B cell (primary cell): ENCODE data around the gene HMOX2. TPM values are rescaled to one million over a fixed set of nuclear protein-coding genes. Genes with fewer than 3 reads are reported as not detected.

Experiments used
- ATAC-seq: fragments of 200-7000 bp; cut with Tn5 transposase; one replicate; pipeline ENCODE4 v1.10.0; 2021; ENCODE audit warnings: low read depth, mild to moderate bottlenecking, moderate number of reproducible peaks, moderate library complexity
- CTCF ChIA-PET: fragments of 350-600 bp; sonication (Branson Sonifier 250); formaldehyde crosslinking; loops from one replicate; lab custom pipeline; 2021; ENCODE audit warnings: antibody characterized with exemption, inconsistent platforms; lab: Charles Lee
- POLR2A ChIA-PET: fragments of 350-600 bp; sonication (Branson Sonifier 250); formaldehyde crosslinking; loops from one replicate; lab custom pipeline; 2021; ENCODE audit warnings: antibody characterized with exemption; lab: Charles Lee
- DNase-seq: peaks from one replicate; pipeline ENCODE4 v3.0.0; 2013
- H2AFZ ChIP-seq: 2 replicates; pipeline ENCODE4 v1.6.1; 2012; ENCODE audit warnings: mild to moderate bottlenecking, low read depth, low read length; ENCODE audit not compliant: insufficient read depth, poor library complexity, severe bottlenecking
- H3K27ac ChIP-seq, 2 donors: 1 replicate in 1 of 2; 2 replicates in 1 of 2; pipeline ENCODE4 v1.5.1; 2012 to 2013; ENCODE audit warnings: low read length in 2 of 2, mild to moderate bottlenecking in 2 of 2, moderate library complexity in 1 of 2
- H3K27me3 ChIP-seq, 4 experiments: fragments of 200-600 bp in 1 of 4; sonication (generic) in 1 of 4; replicated peaks in 1 of 4; 1 replicate in 2 of 4; 2 replicates in 2 of 4; pipeline versions ENCODE4 v1.6.1 to v1.7.0; 2013 to 2016; ENCODE audit warnings: low read length in 3 of 4, mild to moderate bottlenecking in 2 of 4, mixed read lengths in 1 of 4, moderate library complexity in 1 of 4; ENCODE audit not compliant: insufficient read depth in 4 of 4, control insufficient read depth in 3 of 4; ENCODE audit errors: control extremely low read depth in 1 of 4
- H3K36me3 ChIP-seq, 2 experiments: replicated peaks in 1 of 2; 1 replicate in 1 of 2; 2 replicates in 1 of 2; pipeline versions ENCODE4 v1.6.1 to v1.7.1; 2013; ENCODE audit warnings: low read length in 1 of 2; ENCODE audit not compliant: insufficient read depth in 2 of 2, control insufficient read depth in 1 of 2; ENCODE audit errors: control extremely low read depth in 1 of 2, extremely low read depth in 1 of 2
- H3K4me1 ChIP-seq, 2 donors: fragments of 200-600 bp in 1 of 2; sonication (generic) in 1 of 2; 1 replicate in 1 of 2; 2 replicates in 1 of 2; pipeline versions ENCODE4 v1.5.1 to v1.6.1; 2013 to 2017; ENCODE audit warnings: low read length in 2 of 2; ENCODE audit not compliant: control insufficient read depth in 2 of 2, insufficient read depth in 2 of 2
- H3K4me2 ChIP-seq: replicated peaks from 2 replicates; pipeline ENCODE3; 2012; ENCODE audit warnings: mild to moderate bottlenecking, low read depth, low read length; ENCODE audit not compliant: poor library complexity, severe bottlenecking
- H3K4me3 ChIP-seq, 5 experiments: fragments of 200-600 bp in 1 of 5; sonication (generic) in 1 of 5; 1 replicate in 3 of 5; 2 replicates in 2 of 5; pipeline versions ENCODE4 v1.5.1 to v1.7.0; 2011 to 2016; ENCODE audit warnings: low read length in 4 of 5, mild to moderate bottlenecking in 4 of 5, low read depth in 2 of 5, control low read depth in 1 of 5, moderate library complexity in 1 of 5; ENCODE audit not compliant: insufficient read depth in 1 of 5; ENCODE audit errors: control extremely low read depth in 1 of 5, extremely low read depth in 1 of 5
- H3K79me2 ChIP-seq: fragments of 200-600 bp; sonication (generic); one replicate; pipeline ENCODE4 v1.6.0; 2016; ENCODE audit warnings: low read length; ENCODE audit not compliant: control insufficient read depth, insufficient read depth
- H3K9ac ChIP-seq: fragments of 200-600 bp; sonication (generic); 2 replicates; pipeline ENCODE4 v1.6.1; 2017; ENCODE audit warnings: mild to moderate bottlenecking, low read length, moderate library complexity
- H3K9me3 ChIP-seq, 3 donors: one replicate each; pipeline versions ENCODE4 v1.6.1 to v1.7.1; 2013; ENCODE audit warnings: low read length in 2 of 3; ENCODE audit not compliant: control insufficient read depth in 2 of 3, insufficient read depth in 1 of 3; ENCODE audit errors: control extremely low read depth in 1 of 3
- H4K20me1 ChIP-seq: 2 replicates; pipeline ENCODE4 v1.6.0; 2012; ENCODE audit warnings: mild to moderate bottlenecking, low read length; ENCODE audit not compliant: insufficient read depth, control insufficient read depth, poor library complexity, severe bottlenecking
- H3K27ac Mint-ChIP-seq: one replicate; pipeline ENCODE4 v1.8.0; 2021; ENCODE audit warnings: mixed read lengths
- H3K27me3 Mint-ChIP-seq: one replicate; pipeline ENCODE4 v1.8.0; 2021; ENCODE audit warnings: mixed read lengths
- H3K4me1 Mint-ChIP-seq: one replicate; pipeline ENCODE4 v1.8.0; 2021; ENCODE audit warnings: mixed read lengths
- H3K4me3 Mint-ChIP-seq: one replicate; pipeline ENCODE4 v1.8.0; 2021; ENCODE audit warnings: mixed read lengths
- H3K9me3 Mint-ChIP-seq: one replicate; pipeline ENCODE4 v1.8.0; 2022; ENCODE audit warnings: mixed read lengths; ENCODE audit not compliant: insufficient read depth
- CTCF ChIP-seq: fragments of 200-600 bp; IDR thresholded peaks from one replicate; pipeline ENCODE4 v1.8.0; 2022; ENCODE audit warnings: antibody characterized with exemption, mild to moderate bottlenecking
- EZH2 ChIP-seq: IDR thresholded peaks from 2 replicates; pipeline ENCODE4 v1.6.1; 2012; ENCODE audit warnings: borderline replicate concordance, low read depth, mild to moderate bottlenecking, moderate library complexity, low read length; ENCODE audit not compliant: insufficient read depth, poor library complexity, severe bottlenecking
- WGBS: methylation state at CpG from one replicate; pipeline ENCODE4 v1.1.5; 2013; ENCODE audit warnings: missing lambda C conversion rate; ENCODE audit not compliant: insufficient coverage; 5-methylcytosine and 5-hydroxymethylcytosine counted together
- intact Hi-C: fragments of 100-400 bp; cut with micrococcal nuclease; formaldehyde crosslinking; loops from one replicate; pipeline ENCODE4 v1.10.0; 2022
- polyA plus RNA-seq: library from polyadenylated mRNA; depleted of rRNA; stranded (reverse); fragments of >200 nt; gene quantifications from 2 replicates; pipeline ENCODE4 v1.2.3, GENCODE V29; 2012
- total RNA-seq, 2 donors: library from RNA; stranded (reverse); fragments of 120-200 nt in 1 of 2; gene quantifications; 1 replicate in 1 of 2; 2 replicates in 1 of 2; pipeline versions ENCODE4 v1.2.3 to v1.2.4, GENCODE V29; 2013 to 2022

The HMOX2 gene
- total and polyA plus RNA-seq, 2 donors (not counting 1 experiment from before 2014, with no cell fraction given), result 36.5 to 39.0 TPM

- no peaks in the 10 kb centered on the region for H3K9me3 Mint-ChIP-seq
- WGBS, result 90% methylated on average over 10 of the region's 10 CpGs
- DNase-seq (no peak), ATAC-seq (no peak)
- H4K20me1 ChIP-seq, result peaks cover 11% of the 10 kb centered on the region
- no peak overlapping the region for H3K4me3 ChIP-seq
- peaks cover 31% of the 10 kb centered on the region for H3K4me1 Mint-ChIP-seq
- H3K79me2 ChIP-seq, result peaks cover 38% of the 10 kb centered on the region
- H2AFZ ChIP-seq, result no peak overlapping the region
- H3K27ac ChIP-seq, result no peak overlapping the region
- H3K4me2 ChIP-seq, result no peak overlapping the region
- peaks cover 27 to 35% of the 10 kb centered on the region in 2 donors for H3K4me1 ChIP-seq
- peak overlapping the region; percentile 29 for H3K27ac Mint-ChIP-seq
- no peaks in the 10 kb centered on the region for H3K27me3 ChIP-seq
- H3K9ac ChIP-seq, result no peak overlapping the region
- POLR2A ChIA-PET, result no interaction called here
- no peaks in the 10 kb centered on the region for H3K9me3 ChIP-seq
- H3K4me3 Mint-ChIP-seq, result no peak overlapping the region
- CTCF ChIA-PET, result interaction anchor here (1.5 kb wide), 1 partner anchor 36 kb away, joined by 4 read pairs; no protein-coding TSS in a partner anchor
- intact Hi-C loops, result no loop called here
- peaks cover 1 to 56% of the 10 kb centered on the region in 2 experiments for H3K36me3 ChIP-seq
- TF ChIP-seq CTCF (no peak), EZH2 (no peak)
- no peaks in the 10 kb centered on the region for H3K27me3 Mint-ChIP-seq
Observed at GRCh38 chr16:4512473-4512872, 36.3 kb downstream of the HMOX2 start.

- H3K27me3 Mint-ChIP-seq, result no peaks in the 10 kb centered on the region
- intact Hi-C loops, result no loop called here
- no peak for DNase-seq
- Histone ChIP-seq H3K9me3 (no peaks in the 10 kb centered on the region), H3K27ac (no peak overlapping the region), H2AFZ (no peak overlapping the region), H3K4me2 (no peak overlapping the region), H4K20me1 (peaks cover 11% of the 10 kb centered on the region), H3K9ac (no peak overlapping the region), H3K27me3 (no peaks in the 10 kb centered on the region), H3K4me3 (no peak overlapping the region), H3K4me1 (peaks cover 27 to 39% of the 10 kb centered on the region in 2 donors), H3K79me2 (peaks cover 42% of the 10 kb centered on the region), H3K36me3 (peaks cover 0 to 48% of the 10 kb centered on the region in 2 experiments)
- ChIA-PET POLR2A (no interaction called here), CTCF (interaction anchor here (0.8 to 2.5 kb wide), 2 partner anchors 35 to 211 kb away, joined by 3 to 7 read pairs; no protein-coding TSS in a partner anchor)
- no peak for ATAC-seq
- H3K4me1 Mint-ChIP-seq, result peaks cover 31% of the 10 kb centered on the region
- 96% methylated on average over 16 of the region's 19 CpGs for WGBS
- H3K9me3 Mint-ChIP-seq, result no peaks in the 10 kb centered on the region
- peak overlapping the region; percentile 56 for H3K27ac Mint-ChIP-seq
- TF ChIP-seq CTCF (no peak), EZH2 (no peak)
- no peak overlapping the region for H3K4me3 Mint-ChIP-seq
Observed at GRCh38 chr16:4513086-4513860, 37.1 kb downstream of the HMOX2 start.
